ENCODE measurements around the gene MSANTD2.

DNA sequence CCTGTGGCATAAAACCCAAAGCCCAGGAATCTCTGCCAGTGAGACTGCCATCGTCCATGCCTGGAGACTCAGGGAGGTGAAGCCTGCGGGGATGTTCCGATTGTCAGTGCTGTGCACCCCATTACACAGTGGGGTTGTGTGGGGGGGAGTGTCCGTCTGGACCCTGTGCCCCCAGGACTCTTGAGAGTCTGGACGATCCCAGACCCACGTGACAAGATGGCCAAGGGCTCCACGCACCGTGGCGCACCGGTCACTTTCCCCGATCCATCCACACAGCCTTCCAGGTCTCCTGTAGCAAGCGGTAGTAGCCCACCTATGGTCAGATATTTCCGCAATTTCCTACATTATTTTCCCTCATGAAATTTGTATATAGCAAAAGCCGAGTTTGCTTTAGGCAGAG is 81.4 kb downstream of the MSANTD2 start:
- TF ChIP-seq, protein P1, sequence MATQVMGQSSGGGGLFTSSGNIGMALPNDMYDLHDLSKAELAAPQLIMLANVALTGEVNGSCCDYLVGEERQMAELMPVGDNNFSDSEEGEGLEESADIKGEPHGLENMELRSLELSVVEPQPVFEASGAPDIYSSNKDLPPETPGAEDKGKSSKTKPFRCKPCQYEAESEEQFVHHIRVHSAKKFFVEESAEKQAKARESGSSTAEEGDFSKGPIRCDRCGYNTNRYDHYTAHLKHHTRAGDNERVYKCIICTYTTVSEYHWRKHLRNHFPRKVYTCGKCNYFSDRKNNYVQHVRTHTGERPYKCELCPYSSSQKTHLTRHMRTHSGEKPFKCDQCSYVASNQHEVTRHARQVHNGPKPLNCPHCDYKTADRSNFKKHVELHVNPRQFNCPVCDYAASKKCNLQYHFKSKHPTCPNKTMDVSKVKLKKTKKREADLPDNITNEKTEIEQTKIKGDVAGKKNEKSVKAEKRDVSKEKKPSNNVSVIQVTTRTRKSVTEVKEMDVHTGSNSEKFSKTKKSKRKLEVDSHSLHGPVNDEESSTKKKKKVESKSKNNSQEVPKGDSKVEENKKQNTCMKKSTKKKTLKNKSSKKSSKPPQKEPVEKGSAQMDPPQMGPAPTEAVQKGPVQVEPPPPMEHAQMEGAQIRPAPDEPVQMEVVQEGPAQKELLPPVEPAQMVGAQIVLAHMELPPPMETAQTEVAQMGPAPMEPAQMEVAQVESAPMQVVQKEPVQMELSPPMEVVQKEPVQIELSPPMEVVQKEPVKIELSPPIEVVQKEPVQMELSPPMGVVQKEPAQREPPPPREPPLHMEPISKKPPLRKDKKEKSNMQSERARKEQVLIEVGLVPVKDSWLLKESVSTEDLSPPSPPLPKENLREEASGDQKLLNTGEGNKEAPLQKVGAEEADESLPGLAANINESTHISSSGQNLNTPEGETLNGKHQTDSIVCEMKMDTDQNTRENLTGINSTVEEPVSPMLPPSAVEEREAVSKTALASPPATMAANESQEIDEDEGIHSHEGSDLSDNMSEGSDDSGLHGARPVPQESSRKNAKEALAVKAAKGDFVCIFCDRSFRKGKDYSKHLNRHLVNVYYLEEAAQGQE (IDR thresholded peaks at IDR 0.05; ENCODE audit: low read depth): no peak
- TF ChIP-seq RAD21 (IDR thresholded peaks at IDR 0.05; ENCODE audit: low read depth) (no peak), EP300 (IDR thresholded peaks at IDR 0.05; ENCODE audit: borderline replicate concordance) (no peak), CEBPB (IDR thresholded peaks at IDR 0.05) (no peak), TAF1 (IDR thresholded peaks at IDR 0.05; ENCODE audit: low read depth) (no peak), YY1 (IDR thresholded peaks at IDR 0.05; ENCODE audit: low read depth) (no peak), EGR1 (IDR thresholded peaks at IDR 0.05) (no peak), FOXM1 (IDR thresholded peaks at IDR 0.05; ENCODE audit: borderline replicate concordance, low read depth) (no peak), TCF12 (IDR thresholded peaks at IDR 0.05; ENCODE audit: low read depth) (no peak), CREB1 (IDR thresholded peaks at IDR 0.05; ENCODE audit: low read depth) (no peak)
- TF ChIP-seq, protein P2, sequence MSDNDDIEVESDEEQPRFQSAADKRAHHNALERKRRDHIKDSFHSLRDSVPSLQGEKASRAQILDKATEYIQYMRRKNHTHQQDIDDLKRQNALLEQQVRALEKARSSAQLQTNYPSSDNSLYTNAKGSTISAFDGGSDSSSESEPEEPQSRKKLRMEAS (IDR thresholded peaks at IDR 0.05): no peak
- TF ChIP-seq, protein P3, sequence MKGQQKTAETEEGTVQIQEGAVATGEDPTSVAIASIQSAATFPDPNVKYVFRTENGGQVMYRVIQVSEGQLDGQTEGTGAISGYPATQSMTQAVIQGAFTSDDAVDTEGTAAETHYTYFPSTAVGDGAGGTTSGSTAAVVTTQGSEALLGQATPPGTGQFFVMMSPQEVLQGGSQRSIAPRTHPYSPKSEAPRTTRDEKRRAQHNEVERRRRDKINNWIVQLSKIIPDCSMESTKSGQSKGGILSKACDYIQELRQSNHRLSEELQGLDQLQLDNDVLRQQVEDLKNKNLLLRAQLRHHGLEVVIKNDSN (IDR thresholded peaks at IDR 0.05): no peak
